BLaER1 (cell line): ENCODE measurements around the gene ITGA6.
A peak's percentile ranks its signal among the peaks of the same experiment; 100 is the strongest.

ENCODE experiments used
- H3K27ac ChIP-seq: shearing (Covaris generic); formaldehyde crosslinking; 2 replicates; pipeline ENCODE4 v1.8.1; 2022
- H3K27me3 ChIP-seq: shearing (Covaris generic); formaldehyde crosslinking; 2 replicates; pipeline ENCODE4 v1.8.1; 2022
- H3K36me3 ChIP-seq: shearing (Covaris generic); formaldehyde crosslinking; 2 replicates; pipeline ENCODE4 v1.8.1; 2022
- H3K4me1 ChIP-seq: shearing (Covaris generic); formaldehyde crosslinking; 2 replicates; pipeline ENCODE4 v1.8.1; 2022
- H3K4me2 ChIP-seq: shearing (Covaris generic); formaldehyde crosslinking; 2 replicates; pipeline ENCODE4 v1.8.1; 2022
- H3K4me3 ChIP-seq: shearing (Covaris generic); formaldehyde crosslinking; 2 replicates; pipeline ENCODE4 v1.8.1; 2022
- H3K9ac ChIP-seq: shearing (Covaris generic); formaldehyde crosslinking; 2 replicates; pipeline ENCODE4 v1.8.1; 2022
- H3K9me3 ChIP-seq: shearing (Covaris generic); formaldehyde crosslinking; 2 replicates; pipeline ENCODE4 v1.8.1; 2022
- H4K20me1 ChIP-seq: shearing (Covaris generic); formaldehyde crosslinking; 2 replicates; pipeline ENCODE4 v1.8.1; 2022
- Cebpa-rat ChIP-seq: shearing (Covaris generic); IDR thresholded peaks from 2 replicates; pipeline ENCODE4 v1.8.1; 2022

ITGA6 gene

GRCh38 chr2:172415157-172415864 lies 12.1 kb upstream of the ITGA6 start:
- Histone ChIP-seq H3K9ac (no peak overlapping the region), H3K27ac (no peak overlapping the region), H3K4me2 (no peak overlapping the region), H3K9me3 (peaks cover 9% of the 10 kb centered on the region), H4K20me1 (no peaks in the 10 kb centered on the region), H3K36me3 (no peaks in the 10 kb centered on the region), H3K4me1 (peaks cover 20% of the 10 kb centered on the region), H3K4me3 (no peak overlapping the region), H3K27me3 (no peaks in the 10 kb centered on the region)
- no peak for TF ChIP-seq Cebpa-rat

GRCh38 chr2:172415865-172416183 lies 11.6 kb upstream of the ITGA6 start:
- H3K4me1 ChIP-seq, result peaks cover 20% of the 10 kb centered on the region
- no peaks in the 10 kb centered on the region for H3K27me3 ChIP-seq
- no peak overlapping the region for H3K4me2 ChIP-seq
- no peaks in the 10 kb centered on the region for H4K20me1 ChIP-seq
- no peaks in the 10 kb centered on the region for H3K36me3 ChIP-seq
- no peak overlapping the region for H3K9ac ChIP-seq
- no peak for TF ChIP-seq Cebpa-rat
- H3K9me3 ChIP-seq, result peaks cover 9% of the 10 kb centered on the region
- no peak overlapping the region for H3K4me3 ChIP-seq
- H3K27ac ChIP-seq, result no peak overlapping the region

- Histone ChIP-seq H3K9ac (no peak overlapping the region), H3K9me3 (peaks cover 9% of the 10 kb centered on the region), H3K4me1 (peaks cover 20% of the 10 kb centered on the region), H3K4me3 (no peak overlapping the region), H3K27ac (no peak overlapping the region), H4K20me1 (no peaks in the 10 kb centered on the region), H3K36me3 (no peaks in the 10 kb centered on the region), H3K4me2 (peak overlapping the region; percentile 27; the same call in 1 of the 2 replicates), H3K27me3 (no peaks in the 10 kb centered on the region)
- TF ChIP-seq Cebpa-rat, result no peak
Measured at GRCh38 chr2:172416447-172417058, 10.8 kb upstream of the ITGA6 start.

- Histone ChIP-seq H3K27ac (no peak overlapping the region), H3K9me3 (peaks cover 9% of the 10 kb centered on the region), H3K4me1 (peaks cover 13% of the 10 kb centered on the region; the same call in 1 of the 2 replicates), H3K4me3 (no peak overlapping the region), H3K4me2 (no peak overlapping the region), H4K20me1 (no peaks in the 10 kb centered on the region), H3K9ac (no peak overlapping the region), H3K27me3 (no peaks in the 10 kb centered on the region), H3K36me3 (no peaks in the 10 kb centered on the region)
- no peak for TF ChIP-seq Cebpa-rat
Measured at GRCh38 chr2:172420216-172420615, 7.2 kb upstream of the ITGA6 start.

- Histone ChIP-seq H3K4me1 (peaks cover 8% of the 10 kb centered on the region), H3K36me3 (no peaks in the 10 kb centered on the region), H3K4me3 (no peak overlapping the region), H3K27me3 (no peaks in the 10 kb centered on the region), H3K9ac (no peak overlapping the region), H3K9me3 (no peaks in the 10 kb centered on the region), H4K20me1 (peaks cover under 1% of the 10 kb centered on the region; the same call in 1 of the 2 replicates), H3K27ac (no peak overlapping the region), H3K4me2 (no peak overlapping the region)
- TF ChIP-seq Cebpa-rat, result no peak
Measured at GRCh38 chr2:172423160-172423559, 4.2 kb upstream of the ITGA6 start.

GRCh38 chr2:172425336-172425735 lies 2.0 kb upstream of the ITGA6 start:
- peaks cover 28% of the 10 kb centered on the region for H3K4me1 ChIP-seq
- TF ChIP-seq Cebpa-rat, result no peak
- no peaks in the 10 kb centered on the region for H3K27me3 ChIP-seq
- no peak overlapping the region for H3K27ac ChIP-seq
- no peak overlapping the region for H3K4me3 ChIP-seq
- H3K9ac ChIP-seq, result no peak overlapping the region
- no peak overlapping the region for H3K4me2 ChIP-seq
- H3K9me3 ChIP-seq, result no peaks in the 10 kb centered on the region
- peaks cover 18% of the 10 kb centered on the region for H4K20me1 ChIP-seq
- no peaks in the 10 kb centered on the region for H3K36me3 ChIP-seq

GRCh38 chr2:172426635-172427255 lies 641 bp upstream of the ITGA6 start:
- Histone ChIP-seq H3K9ac (no peak overlapping the region; the same call in 1 of the 2 replicates), H3K4me1 (peaks cover 36% of the 10 kb centered on the region), H4K20me1 (peaks cover 18% of the 10 kb centered on the region), H3K36me3 (no peaks in the 10 kb centered on the region), H3K4me3 (peak overlapping the region; percentile 85), H3K27ac (no peak overlapping the region), H3K9me3 (no peaks in the 10 kb centered on the region), H3K27me3 (no peaks in the 10 kb centered on the region), H3K4me2 (peak overlapping the region; percentile 94)
- TF ChIP-seq Cebpa-rat, result no peak

- 0 out of 2 replicates have a peak overlapping the region, but pooled peaks have one; percentile 27 for H3K27ac ChIP-seq
Measured at GRCh38 chr2:172427990-172428831, 825 bp downstream of the ITGA6 start.

GRCh38 chr2:172428832-172429210 lies 1.4 kb downstream of the ITGA6 start:
- peaks cover 46% of the 10 kb centered on the region for H3K4me1 ChIP-seq
- peaks cover 18% of the 10 kb centered on the region for H4K20me1 ChIP-seq
- no peak for TF ChIP-seq Cebpa-rat
- H3K27ac ChIP-seq, result no peak overlapping the region
- H3K36me3 ChIP-seq, result no peaks in the 10 kb centered on the region
- no peaks in the 10 kb centered on the region for H3K9me3 ChIP-seq
- peak overlapping the region; percentile 73; the same call in 1 of the 2 replicates for H3K9ac ChIP-seq
- no peaks in the 10 kb centered on the region for H3K27me3 ChIP-seq
- H3K4me2 ChIP-seq, result peak overlapping the region; percentile 94
- H3K4me3 ChIP-seq, result peak overlapping the region; percentile 85

More at GRCh38 chr2:172427990-172428831, 825 bp downstream of the ITGA6 start:
- H4K20me1 ChIP-seq, result peaks cover 18% of the 10 kb centered on the region
- no peaks in the 10 kb centered on the region for H3K27me3 ChIP-seq
- peak overlapping the region; percentile 85 for H3K4me3 ChIP-seq
- peak overlapping the region; percentile 73 for H3K9ac ChIP-seq
- H3K4me1 ChIP-seq, result peaks cover 40% of the 10 kb centered on the region
- no peak for TF ChIP-seq Cebpa-rat
- H3K4me2 ChIP-seq, result peak overlapping the region; percentile 94
- no peaks in the 10 kb centered on the region for H3K9me3 ChIP-seq
- no peaks in the 10 kb centered on the region for H3K36me3 ChIP-seq
